Measurements from ENCODE around the gene TAPBP. TPM values are rescaled to one million over a fixed set of nuclear protein-coding genes. Genes with fewer than 3 reads are reported as not detected.

Gene TAPBP
- total RNA-seq, result 44.0 and 48.9 TPM in 2 replicates

DNA sequence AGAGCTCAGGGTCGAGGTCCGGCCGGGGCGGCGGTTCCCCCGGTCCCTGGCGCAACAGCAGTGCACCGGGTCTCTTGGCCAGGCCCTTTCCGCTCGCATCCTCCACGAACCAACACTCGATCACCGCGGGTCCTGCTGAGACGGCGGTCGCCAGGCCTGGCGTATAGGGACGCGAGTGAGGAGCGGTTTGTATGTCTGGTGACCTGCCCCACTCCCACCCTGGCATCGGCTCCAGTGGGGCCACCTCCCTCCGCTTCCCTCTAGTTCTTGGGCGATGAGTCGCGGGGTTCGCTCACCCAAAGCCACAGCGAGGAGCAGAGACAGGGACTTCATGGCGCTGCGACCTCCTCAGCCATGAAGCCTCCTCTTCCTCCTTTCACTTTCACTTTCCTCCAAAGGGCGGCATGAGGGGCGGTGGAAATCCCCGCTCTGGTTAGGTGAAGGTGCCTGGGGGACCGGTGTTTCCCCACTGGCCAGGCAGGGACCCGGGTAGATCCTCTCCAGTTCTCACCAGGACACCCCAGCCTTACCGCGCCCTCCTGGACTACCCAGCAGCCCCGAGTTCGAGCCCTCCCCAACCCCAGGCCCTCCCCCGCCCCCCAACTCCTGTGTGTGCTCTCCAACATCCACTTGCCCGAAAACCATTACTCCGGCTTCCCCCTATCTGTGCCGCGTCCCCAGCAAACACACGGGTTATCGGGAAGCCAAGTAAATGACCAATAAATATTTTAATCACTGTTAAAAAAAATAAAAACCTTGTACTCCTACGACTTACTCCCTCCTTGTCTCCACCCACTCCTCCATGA, at the start of gene TAPBP:
Gene TAPBP (minus strand): TSS at position 370 of the 806 bp plus-strand sequence. CDS start 37 bp downstream, at position 333.

GRCh38 chr6:33317669-33318425, 4.0 kb upstream of the TAPBP start, which contains the start of gene ZBTB22:
Gene ZBTB22 (minus strand): TSS chr6:33317744. CDS start chr6:33316916, 828 bp downstream.

GRCh38 chr6:33298773-33299236, 15.1 kb downstream of the TAPBP start, which contains the start of gene RGL2:
Gene RGL2 (minus strand): TSS chr6:33298942. CDS start chr6:33298610, 332 bp downstream.

DNA sequence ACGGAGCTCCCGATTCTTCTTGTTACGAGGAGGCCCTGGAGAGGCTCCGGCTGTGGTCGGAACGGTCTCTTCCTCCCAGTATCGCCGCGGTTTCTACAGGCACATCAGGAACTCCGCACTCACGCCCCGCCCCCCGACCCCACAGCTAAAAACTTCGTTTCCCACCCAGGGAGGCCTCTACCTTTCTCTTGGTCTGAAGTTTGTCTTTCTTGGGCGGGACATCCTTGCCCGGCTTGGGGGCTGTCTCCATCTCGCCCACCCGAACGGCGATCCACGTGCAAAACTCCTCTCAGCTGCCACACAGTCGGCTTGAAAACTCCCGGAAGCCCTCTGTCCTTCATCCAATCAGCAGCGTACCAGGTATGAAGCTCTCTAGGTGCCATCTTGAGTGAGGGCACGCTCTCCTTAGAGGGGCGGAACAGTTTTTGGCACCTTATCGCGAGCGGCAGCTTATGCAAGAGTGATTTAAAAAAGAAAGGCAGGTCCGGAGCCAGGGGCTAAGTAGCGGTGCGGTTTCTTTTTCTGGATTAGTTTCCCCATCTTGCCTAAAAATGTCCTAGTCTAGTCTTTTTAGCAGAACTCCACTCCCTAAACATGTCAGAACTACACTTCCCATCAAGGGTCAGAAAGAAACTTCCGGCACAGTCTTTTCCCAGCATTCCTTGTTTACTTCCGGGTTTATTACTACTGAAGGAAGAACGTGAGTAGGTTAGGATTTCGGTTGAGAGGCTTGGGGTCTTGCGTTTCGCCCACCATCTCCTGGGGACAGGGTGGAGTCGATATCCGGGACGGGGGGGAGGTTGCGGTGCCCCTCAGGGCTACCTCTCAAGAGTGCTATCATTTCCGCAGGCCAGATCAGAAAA, 24.7 kb downstream of the TAPBP start, which contains the start of the genes PFDN6 and WDR46:
Gene PFDN6 (plus strand): TSS at position 681 of the 863 bp plus-strand sequence. CDS start 256 bp downstream, outside the sequence.
Gene WDR46 (minus strand): TSS at position 319 of the 863 bp plus-strand sequence. CDS start 69 bp downstream, at position 250.

GRCh38 chr6:33276864-33277662, 36.8 kb downstream of the TAPBP start, which contains the start of gene B3GALT4:
Gene B3GALT4 (plus strand): TSS chr6:33277123. CDS start chr6:33277420, 297 bp downstream.

GRCh38 chr6:33271468-33272274, 42.2 kb downstream of the TAPBP start, which contains the start of the genes RPS18 and VPS52:
Gene RPS18 (plus strand): TSS chr6:33272075. CDS start chr6:33272120, 45 bp downstream.
Gene VPS52 (minus strand): TSS chr6:33271876. CDS start chr6:33271675, 201 bp downstream.

Other genes with a start within 250 kb of the TAPBP start
- 4.6 and 6.9 TPM in 2 replicates for gene HLA-DPA1, start 240.4 kb downstream of the TAPBP start, total RNA-seq
- 10.0 and 16.6 TPM in 2 replicates for gene HLA-DPB1, start 238.1 kb downstream of the TAPBP start, total RNA-seq
- 0.26 and 0.33 TPM in 2 replicates for gene COL11A2, start 121.6 kb downstream of the TAPBP start, total RNA-seq
- gene RXRB, start 113.4 kb downstream of the TAPBP start, total RNA-seq, result 19.8 and 24.4 TPM in 2 replicates
- gene SLC39A7, start 113.2 kb downstream of the TAPBP start, total RNA-seq, result 86.5 and 115 TPM in 2 replicates
- 8.2 and 9.4 TPM in 2 replicates for gene HSD17B8, start 109.4 kb downstream of the TAPBP start, total RNA-seq
- 24.7 and 25.6 TPM in 2 replicates for gene RING1, start 105.6 kb downstream of the TAPBP start, total RNA-seq
- 29.3 and 30.0 TPM in 2 replicates for gene VPS52, start 42.2 kb downstream of the TAPBP start, total RNA-seq
- gene RPS18, start 42.0 kb downstream of the TAPBP start, total RNA-seq, result 4,072 and 4,082 TPM in 2 replicates
- gene B3GALT4, start 37.0 kb downstream of the TAPBP start, total RNA-seq, result 4.3 and 10.0 TPM in 2 replicates
- 61.7 and 63.3 TPM in 2 replicates for gene WDR46, start 24.8 kb downstream of the TAPBP start, total RNA-seq
- 26.5 and 30.2 TPM in 2 replicates for gene PFDN6, start 24.5 kb downstream of the TAPBP start, total RNA-seq
- gene RGL2, start 15.1 kb downstream of the TAPBP start, total RNA-seq, result 55.5 and 57.6 TPM in 2 replicates
- 14.4 and 20.3 TPM in 2 replicates for gene ZBTB22, start 3.7 kb upstream of the TAPBP start, total RNA-seq
- gene DAXX, start 8.9 kb upstream of the TAPBP start, total RNA-seq, result 37.4 and 54.5 TPM in 2 replicates
- 3.1 and 3.8 TPM in 2 replicates for gene KIFC1, start 77.7 kb upstream of the TAPBP start, total RNA-seq
- gene PHF1, start 96.9 kb upstream of the TAPBP start, total RNA-seq, result 10.0 and 11.5 TPM in 2 replicates
- 51.8 and 59.5 TPM in 2 replicates for gene CUTA, start 104.0 kb upstream of the TAPBP start, total RNA-seq
- gene SYNGAP1, start 106.0 kb upstream of the TAPBP start, total RNA-seq, result 1.7 and 2.9 TPM in 2 replicates
- gene ZBTB9, start 140.5 kb upstream of the TAPBP start, total RNA-seq, result 4.6 and 7.0 TPM in 2 replicates

Data from dermis lymphatic vessel endothelial cell (primary cell).